H1 (cell line): ENCODE results near the gene ISX. TPM values are rescaled to one million over a fixed set of nuclear protein-coding genes. Genes with fewer than 3 reads are reported as not detected.

Experiments
- CTCF ChIA-PET: fragments of 300-600 bp; sonication (Branson Sonifier 250); formaldehyde crosslinking; loops from one replicate; lab custom pipeline; 2021; ENCODE audit not compliant: partially characterized antibody; lab: Charles Lee
- POLR2A ChIA-PET: fragments of 300-600 bp; sonication (Branson Sonifier 250); formaldehyde crosslinking; loops from one replicate; lab custom pipeline; 2021; ENCODE audit warnings: inconsistent platforms; ENCODE audit not compliant: partially characterized antibody; lab: Charles Lee
- DNase-seq, 2 experiments: peaks; one replicate each; pipeline versions ENCODE4 v3.0.0 to v3.0.0-alpha.2; 2010 to 2022; ENCODE audit warnings: low spot score in 2 of 2, low read depth in 1 of 2, mixed read lengths in 1 of 2
- FAIRE-seq: peaks from 2 replicates; lab custom pipeline; 2011; peaks lifted over from hg19 to GRCh38; lab: Jason Lieb, UNC
- H2AFZ ChIP-seq: 2 replicates; pipeline ENCODE4 v1.8.1; 2012; ENCODE audit warnings: low read length, inconsistent platforms
- H2AK5ac ChIP-seq: 2 replicates; pipeline ENCODE4 v1.6.1; 2013; ENCODE audit warnings: low read depth, low read length
- H2BK120ac ChIP-seq: replicated peaks from 2 replicates; pipeline ENCODE3; 2013; ENCODE audit warnings: low read depth, low read length, inconsistent platforms
- H2BK12ac ChIP-seq: 2 replicates; pipeline ENCODE4 v1.6.1; 2013; ENCODE audit warnings: low read depth, low read length
- H2BK15ac ChIP-seq: 2 replicates; pipeline ENCODE4 v1.6.1; 2013; ENCODE audit warnings: low read length
- H2BK20ac ChIP-seq: 2 replicates; pipeline ENCODE4 v1.6.1; 2013; ENCODE audit warnings: low read length
- H2BK5ac ChIP-seq: 2 replicates; pipeline ENCODE4 v1.6.1; 2013; ENCODE audit warnings: low read depth, low read length
- H3K14ac ChIP-seq: 2 replicates; pipeline ENCODE4 v1.6.1; 2013; ENCODE audit warnings: inconsistent platforms; ENCODE audit not compliant: insufficient read length
- H3K18ac ChIP-seq: 2 replicates; pipeline ENCODE4 v1.6.1; 2013; ENCODE audit warnings: low read length; ENCODE audit errors: extremely low read depth
- H3K23ac ChIP-seq: 2 replicates; pipeline ENCODE4 v1.6.1; 2013; ENCODE audit warnings: inconsistent platforms; ENCODE audit not compliant: insufficient read length
- H3K23me2 ChIP-seq: 2 replicates; pipeline ENCODE4 v1.6.1; 2013; ENCODE audit warnings: low read depth, low read length
- H3K27ac ChIP-seq: 2 replicates; pipeline ENCODE4 v1.6.1; 2011; ENCODE audit warnings: low read depth, low read length, inconsistent platforms
- H3K27me3 ChIP-seq, 4 experiments: replicated peaks in 1 of 4; 1 replicate in 1 of 4; 2 replicates in 3 of 4; pipeline versions ENCODE4 v1.6.1 to v1.8.1; 2011 to 2013; ENCODE audit warnings: low read length in 3 of 4, mild to moderate bottlenecking in 3 of 4, inconsistent platforms in 2 of 4, mixed read lengths in 2 of 4, moderate library complexity in 1 of 4; ENCODE audit not compliant: control insufficient read depth in 3 of 4, insufficient read depth in 3 of 4; ENCODE audit errors: extremely low read depth in 1 of 4
- H3K36me3 ChIP-seq, 4 experiments: 2 replicates each; pipeline versions ENCODE4 v1.6.1 to v1.8.1; 2011 to 2013; ENCODE audit warnings: mild to moderate bottlenecking in 4 of 4, low read length in 3 of 4, moderate library complexity in 2 of 4, control low read depth in 1 of 4, inconsistent platforms in 1 of 4; ENCODE audit not compliant: insufficient read depth in 4 of 4, control insufficient read depth in 2 of 4
- H3K4ac ChIP-seq: replicated peaks from 2 replicates; pipeline ENCODE3; 2013; ENCODE audit warnings: low read length, low read depth, mixed read lengths, inconsistent platforms; ENCODE audit not compliant: insufficient read length
- H3K4me1 ChIP-seq, 4 experiments: replicated peaks in 1 of 4; 1 replicate in 1 of 4; 2 replicates in 3 of 4; pipeline versions ENCODE4 v1.6.1 to v1.8.1; 2011 to 2013; ENCODE audit warnings: low read length in 3 of 4, inconsistent platforms in 2 of 4, mixed read lengths in 1 of 4; ENCODE audit not compliant: insufficient read depth in 4 of 4, control insufficient read depth in 3 of 4
- H3K4me2 ChIP-seq, 2 experiments: 2 replicates each; pipeline versions ENCODE4 v1.6.1 to v1.8.1; 2011 to 2013; ENCODE audit warnings: low read depth in 2 of 2, low read length in 2 of 2, control low read depth in 1 of 2, inconsistent platforms in 1 of 2, mild to moderate bottlenecking in 1 of 2; ENCODE audit not compliant: insufficient read depth in 1 of 2
- H3K4me3 ChIP-seq, 4 experiments: fragments of 200-600, 300-600 bp in 1 of 4; sonication (generic), shearing (Covaris generic), sonication (Bioruptor Twin) in 1 of 4; 2 replicates each; pipeline versions ENCODE4 v1.5.1 to v1.8.1; 2011 to 2016; ENCODE audit warnings: low read length in 4 of 4, low read depth in 3 of 4, control low read depth in 2 of 4, inconsistent platforms in 2 of 4, mild to moderate bottlenecking in 2 of 4, mixed read lengths in 1 of 4, moderate library complexity in 1 of 4; ENCODE audit not compliant: insufficient read depth in 2 of 4; ENCODE audit errors: extremely low read depth in 1 of 4
- H3K56ac ChIP-seq: replicated peaks from 2 replicates; pipeline ENCODE3; 2013; ENCODE audit warnings: low read depth, mild to moderate bottlenecking, mixed read lengths, low read length, inconsistent platforms; ENCODE audit not compliant: insufficient read length
- H3K79me1 ChIP-seq: 2 replicates; pipeline ENCODE4 v1.6.1; 2013; ENCODE audit warnings: low read depth, low read length, control low read depth
- H3K79me2 ChIP-seq, 2 experiments: 2 replicates each; pipeline versions ENCODE4 v1.6.1 to v1.8.1; 2012 to 2013; ENCODE audit warnings: low read length in 2 of 2, mild to moderate bottlenecking in 2 of 2, inconsistent platforms in 1 of 2; ENCODE audit not compliant: insufficient read depth in 2 of 2, control insufficient read depth in 1 of 2
- H3K9ac ChIP-seq, 4 experiments: replicated peaks in 1 of 4; 1 replicate in 1 of 4; 2 replicates in 3 of 4; pipeline versions ENCODE4 v1.6.1 to v1.8.1; 2011 to 2013; ENCODE audit warnings: low read depth in 3 of 4, low read length in 3 of 4, control low read depth in 2 of 4, mild to moderate bottlenecking in 2 of 4, moderate library complexity in 2 of 4, inconsistent platforms in 1 of 4; ENCODE audit errors: extremely low read depth in 1 of 4
- H3K9me3 ChIP-seq, 2 experiments: 2 replicates each; pipeline versions ENCODE4 v1.6.1 to v1.8.1; 2012 to 2013; ENCODE audit warnings: mild to moderate bottlenecking in 2 of 2, moderate library complexity in 2 of 2, control low read depth in 1 of 2, inconsistent platforms in 1 of 2, low read depth in 1 of 2, low read length in 1 of 2, mixed read lengths in 1 of 2; ENCODE audit not compliant: insufficient read depth in 2 of 2
- H4K20me1 ChIP-seq, 2 experiments: replicated peaks in 1 of 2; 2 replicates each; pipeline versions ENCODE3 to v1.8.1; 2011 to 2013; ENCODE audit warnings: inconsistent platforms in 2 of 2, low read length in 2 of 2, mild to moderate bottlenecking in 1 of 2; ENCODE audit not compliant: insufficient read depth in 2 of 2, control insufficient read depth in 1 of 2
- H4K5ac ChIP-seq: 2 replicates; pipeline ENCODE4 v1.6.1; 2013; ENCODE audit warnings: low read length, low read depth, mixed read lengths, inconsistent platforms; ENCODE audit not compliant: insufficient read length
- H4K8ac ChIP-seq: 2 replicates; pipeline ENCODE4 v1.8.0; 2013; ENCODE audit warnings: mild to moderate bottlenecking, moderate library complexity, low read length, inconsistent platforms; ENCODE audit not compliant: insufficient read depth; ENCODE audit errors: extremely low read depth
- H4K91ac ChIP-seq: replicated peaks from 2 replicates; pipeline ENCODE3; 2013; ENCODE audit warnings: low read length, mixed read lengths, inconsistent platforms; ENCODE audit not compliant: insufficient read length
- EZH2 ChIP-seq: fragments of 200-600 bp; sonication (generic); IDR thresholded peaks from 2 replicates; pipeline ENCODE4 v1.7.1; 2012; ENCODE audit warnings: low read depth, mild to moderate bottlenecking, moderate library complexity, low read length, inconsistent platforms; ENCODE audit not compliant: severe bottlenecking
- RAD21 ChIP-seq, 2 experiments: IDR thresholded peaks in 1 of 2; conservative IDR thresholded peaks in 1 of 2; 2 replicates each; pipeline ENCODE4 v1.6.1; 2011; ENCODE audit warnings: low read depth in 2 of 2, low read length in 2 of 2, improper control_type of control experiment in 1 of 2, inconsistent platforms in 1 of 2, mild to moderate bottlenecking in 1 of 2, moderate library complexity in 1 of 2
- TCF12 ChIP-seq: IDR thresholded peaks from 2 replicates; pipeline ENCODE4 v1.6.1; 2011; ENCODE audit warnings: low read depth, mild to moderate bottlenecking, low read length
- WGBS, 2 experiments: shearing (Covaris generic) in 1 of 2; methylation state at CpG; one replicate each; pipeline versions ENCODE4 v1.1.6 to v1.1.7; 2013 to 2015; ENCODE audit warnings: low lambda C conversion rate in 2 of 2, mixed read lengths in 2 of 2, inconsistent platforms in 1 of 2, low coverage in 1 of 2, missing lambda C conversion rate in 1 of 2; ENCODE audit not compliant: insufficient replicate concordance in 2 of 2, insufficient coverage in 1 of 2, insufficient read length in 1 of 2; ENCODE audit errors: extremely low coverage in 1 of 2, missing lambda C conversion rate in 1 of 2; 5-methylcytosine and 5-hydroxymethylcytosine counted together
- polyA plus RNA-seq, 7 experiments: library from polyadenylated mRNA; depleted of rRNA in 3 of 7; stranded (reverse) in 5 of 7; unstranded in 2 of 7; fragments of >200 nt in 5 of 7; fragments of 200-250 nt in 2 of 7; gene quantifications; 1 replicate in 5 of 7; 2 replicates in 1 of 7; 4 replicates in 1 of 7; pipeline versions ENCODE4 v1.2.1 to v1.2.3, GENCODE V29; 2011 to 2013; ENCODE audit warnings: missing spikeins in 2 of 7, mixed read lengths in 2 of 7
- total RNA-seq: library from RNA; stranded (reverse); fragmentation: NEBNext Ultra II Directional; extraction: Animal tissue kit (Norgen Biotek cat#: 25700); gene quantifications from 2 replicates; pipeline ENCODE4 v1.2.1, GENCODE V29; 2021

The ISX gene
- total and polyA plus RNA-seq, 2 of the 8 experiments (the other 6 are each of a cell fraction or from before 2014, with no cell fraction given), result not detected

GRCh38 chr22:35089139-35089538, 23.2 kb downstream of the ISX start:
- Histone ChIP-seq H3K14ac (no peak overlapping the region), H3K4me1 (no peaks in the 10 kb centered on the region), H4K20me1 (no peaks in the 10 kb centered on the region), H4K91ac (no peak overlapping the region), H2BK15ac (no peak overlapping the region), H4K5ac (no peak overlapping the region), H3K23me2 (no peaks in the 10 kb centered on the region; the same call in 1 of the 2 replicates), H3K4me2 (no peak overlapping the region), H2BK12ac (no peak overlapping the region), H4K8ac (no peak overlapping the region), H2AFZ (no peak overlapping the region), H3K79me2 (no peaks in the 10 kb centered on the region), H2BK20ac (no peak overlapping the region), H3K4me3 (no peak overlapping the region), H3K18ac (no peak overlapping the region), H3K36me3 (no peaks in the 10 kb centered on the region), H3K56ac (no peak overlapping the region), H3K4ac (no peak overlapping the region), H3K9me3 (no peaks in the 10 kb centered on the region; a peak in 1 of 4 replicates), H3K27me3 (no peaks in the 10 kb centered on the region), H2AK5ac (no peak overlapping the region), H2BK120ac (no peak overlapping the region), H3K79me1 (no peaks in the 10 kb centered on the region), H3K27ac (no peak overlapping the region), H3K23ac (no peak overlapping the region), H2BK5ac (no peak overlapping the region), H3K9ac (no peak overlapping the region)
- FAIRE-seq (no peak), DNase-seq (no peak)
- WGBS, 2 experiments, result 89% methylated on average over 1 of the region's 1 CpG; no CpG with 5 or more reads in 1 of the 2 experiments
- TF ChIP-seq RAD21 (IDR thresholded peaks at IDR 0.05 in 1 of 2, conservative IDR thresholded peaks at IDR 0.05 in 1 of 2; ENCODE audit: low read depth in 2 of 2, low read length in 2 of 2), result no peak
- TF ChIP-seq EZH2, result no peak
- TF ChIP-seq TCF12, result no peak
- CTCF ChIA-PET, result interaction anchor here (1.2 to 1.3 kb wide), 3 partner anchors 9 to 43 kb away, joined by 3 to 4 read pairs (median 3); no protein-coding TSS in a partner anchor
- POLR2A ChIA-PET, result no interaction called here
